Retinal pigment epithelial cell (primary cell): ENCODE results near the gene CRYAB.
"Not testable (repeated sequence)": the region's sequence is repeated elsewhere in the genome, so short reads cannot be mapped to it uniquely, and the experiment has no call there.

Experiments used
- DNase-seq: peaks from one replicate; pipeline ENCODE4 v3.0.0-alpha.2; 2010; ENCODE audit warnings: low read depth
- H3K4me3 ChIP-seq: 2 replicates; pipeline ENCODE4 v1.5.1; 2011; ENCODE audit warnings: mild to moderate bottlenecking, low read length, control low read depth, moderate library complexity
- CTCF ChIP-seq: conservative IDR thresholded peaks from 2 replicates; pipeline ENCODE4 v1.5.1; 2011; ENCODE audit warnings: low read depth, low read length, control low read depth, inconsistent platforms

Gene CRYAB

GRCh38 chr11:111909378-111909777, 2.2 kb downstream of the CRYAB start:
- H3K4me3 ChIP-seq = peak overlapping the region; percentile 41

GRCh38 chr11:111908639-111909305, 2.8 kb downstream of the CRYAB start:
- no peak overlapping the region for H3K4me3 ChIP-seq
- DNase-seq = no peak
- no peak for TF ChIP-seq CTCF

More at GRCh38 chr11:111909378-111909777, 2.2 kb downstream of the CRYAB start:
- DNase-seq = no peak
- no peak for TF ChIP-seq CTCF

- no peak for TF ChIP-seq CTCF
- no peak for DNase-seq
- H3K4me3 ChIP-seq = no peak overlapping the region
Measured at GRCh38 chr11:111906680-111907079, 4.9 kb downstream of the CRYAB start.

- DNase-seq = peak; percentile 93
- H3K4me3 ChIP-seq = no peak overlapping the region
- no peak for TF ChIP-seq CTCF
Measured at GRCh38 chr11:111905411-111905810, 6.2 kb downstream of the CRYAB start.

- no peak for TF ChIP-seq CTCF
- no peak overlapping the region for H3K4me3 ChIP-seq
- DNase-seq = no peak
Measured at GRCh38 chr11:111886844-111887243, 24.7 kb downstream of the CRYAB start.

GRCh38 chr11:111886032-111886431, 25.5 kb downstream of the CRYAB start:
- H3K4me3 ChIP-seq = no peak overlapping the region
- no peak for DNase-seq

GRCh38 chr11:111885053-111885452, 26.5 kb downstream of the CRYAB start:
- not testable (repeated sequence) for H3K4me3 ChIP-seq, DNase-seq

More at GRCh38 chr11:111886032-111886431, 25.5 kb downstream of the CRYAB start:
- TF ChIP-seq CTCF = no peak
